K562 (cell line): ENCODE data around the gene ATCAY. TPM values are rescaled to one million over a fixed set of nuclear protein-coding genes. Genes with fewer than 3 reads are reported as not detected.
A peak's percentile ranks its signal among the peaks of the same experiment; 100 is the strongest.

Experiments
- ATF7 ChIP-seq: fragments of 450-650 bp; IDR thresholded peaks from 2 replicates; pipeline ENCODE4 v1.7.1; 2014; ENCODE audit warnings: mild to moderate bottlenecking, moderate library complexity
- CGGBP1 ChIP-seq: fragments of 250-450 bp; sonication (Bioruptor Pico); IDR thresholded peaks from 2 replicates; pipeline ENCODE4 v1.9.0; 2021; ENCODE audit warnings: mild to moderate bottlenecking
- E2F3 ChIP-seq: fragments of 250-450 bp; sonication (Bioruptor Pico); IDR thresholded peaks from 2 replicates; pipeline ENCODE4 v1.4.0; 2020; ENCODE audit warnings: mild to moderate bottlenecking
- FOXK1 ChIP-seq: sonication (generic); formaldehyde crosslinking; IDR thresholded peaks from 2 replicates; pipeline ENCODE4 v1.8.0; 2022; ENCODE audit warnings: missing genetic modification reagents, mild to moderate bottlenecking, borderline replicate concordance
- FOXP1 ChIP-seq: sonication (generic); formaldehyde crosslinking; IDR thresholded peaks from 2 replicates; pipeline ENCODE4 v1.8.0; 2022; ENCODE audit warnings: mild to moderate bottlenecking, missing genetic modification reagents
- JUND ChIP-seq, 2 experiments: IDR thresholded peaks; 2 replicates in 1 of 2; 3 replicates in 1 of 2; pipeline ENCODE4 v1.6.1; 2011; ENCODE audit warnings: borderline replicate concordance in 2 of 2, low read depth in 2 of 2, low read length in 2 of 2, improper control_type of control experiment in 1 of 2, missing biosample characterization in 1 of 2, missing genetic modification characterization in 1 of 2, missing genetic modification reagents in 1 of 2
- LARP7 ChIP-seq: fragments of 450-650 bp; IDR thresholded peaks from 2 replicates; pipeline ENCODE4 v1.6.1; 2016
- NFE2L1 ChIP-seq: fragments of 450-650 bp; IDR thresholded peaks from 2 replicates; pipeline ENCODE4 v1.6.1; 2016; ENCODE audit warnings: missing genetic modification characterization, low read depth, mild to moderate bottlenecking, missing compliant biosample characterization, moderate library complexity, borderline replicate concordance
- RBM39 ChIP-seq: fragments of 200-400 bp; formaldehyde crosslinking; optimal IDR thresholded peaks from 2 replicates; pipeline ENCODE3; 2018; ENCODE audit warnings: low read depth, low read length
- SNIP1 ChIP-seq: fragments of 450-650 bp; IDR thresholded peaks from 2 replicates; pipeline ENCODE4 v1.7.1; 2017; ENCODE audit warnings: low read depth, mild to moderate bottlenecking
- SNRNP70 ChIP-seq: fragments of 200-400 bp; formaldehyde crosslinking; optimal IDR thresholded peaks from 2 replicates; pipeline ENCODE3; 2017; ENCODE audit warnings: low read depth, low read length
- STAT5A ChIP-seq: IDR thresholded peaks from 2 replicates; pipeline ENCODE4 v1.6.1; 2012; ENCODE audit warnings: low read length, inconsistent platforms, borderline replicate concordance
- USF2 ChIP-seq: sonication (generic); formaldehyde crosslinking; IDR thresholded peaks from 2 replicates; pipeline ENCODE4 v1.5.0; 2020; ENCODE audit warnings: missing genetic modification reagents
- VEZF1 ChIP-seq: fragments of 200-800 bp; sonication (Bioruptor generic); IDR thresholded peaks from 2 replicates; pipeline ENCODE4 v1.6.1; 2017; ENCODE audit warnings: missing genetic modification characterization, missing compliant biosample characterization
- ZBTB43 ChIP-seq: sonication (generic); formaldehyde crosslinking; IDR thresholded peaks from 2 replicates; pipeline ENCODE4 v1.8.0; 2023; ENCODE audit warnings: mild to moderate bottlenecking, missing genetic modification reagents
- ZC3H4 ChIP-seq: sonication (generic); formaldehyde crosslinking; IDR thresholded peaks from 2 replicates; pipeline ENCODE4 v1.9.0; 2021; ENCODE audit warnings: missing genetic modification reagents, borderline replicate concordance
- ZNF174 ChIP-seq: fragments of 250-450 bp; sonication (Bioruptor Pico); IDR thresholded peaks from 2 replicates; pipeline ENCODE4 v1.4.0; 2020; ENCODE audit warnings: mild to moderate bottlenecking
- ZNF408 ChIP-seq: fragments of 250-450 bp; sonication (Bioruptor Pico); IDR thresholded peaks from 2 replicates; pipeline ENCODE4 v1.4.0; 2020; ENCODE audit warnings: low read depth, mild to moderate bottlenecking, moderate library complexity
- polyA plus RNA-seq, 8 experiments: library from polyadenylated mRNA; depleted of rRNA in 4 of 8; stranded (reverse) in 5 of 8; unstranded in 3 of 8; fragments of >200 nt; fragmentation: Nextera tagmentation in 2 of 8; fragmentation: Illumina TruSeq in 1 of 8; extraction: Ambion mirVana in 2 of 8; extraction: Trizol in 1 of 8; gene quantifications; 2 replicates each; pipeline versions ENCODE4 v1.2.1 to v1.2.3, GENCODE V29; 2011 to 2014; ENCODE audit warnings: inconsistent platforms in 1 of 8, missing spikeins in 1 of 8
- total RNA-seq, 7 experiments: library from RNA; depleted of rRNA in 6 of 7; stranded (reverse); fragments of >200 nt in 6 of 7; fragmentation: Illumina TruSeq in 2 of 7; extraction: Trizol in 2 of 7; gene quantifications; 2 replicates each; pipeline versions ENCODE4 v1.2.1 to v1.2.3, GENCODE V29; 2011 to 2021; ENCODE audit warnings: low replicate concordance in 1 of 7

ATCAY gene
- total and polyA plus RNA-seq, 9 of the 15 experiments (the other 6 are each of a cell fraction or from before 2014, with no cell fraction given) = not detected

- TF ChIP-seq ZC3H4 (CRISPR knock-in tag) = no peak
- TF ChIP-seq ZNF408 (CRISPR knock-in tag) = no peak
- peak; percentile 94 for TF ChIP-seq JUND (IDR thresholded peaks at IDR 0.05; ENCODE audit: borderline replicate concordance, low read depth, low read length)
- TF ChIP-seq JUND (tag; IDR thresholded peaks at IDR 0.05; ENCODE audit: borderline replicate concordance, low read depth, low read length) = peak; percentile 92; the same call in 2 of the 3 replicates
- no peak for TF ChIP-seq USF2 (CRISPR knock-in tag)
- TF ChIP-seq ZNF174 (CRISPR knock-in tag) = no peak
- no peak for TF ChIP-seq SNIP1
- TF ChIP-seq ZBTB43 (CRISPR knock-in tag) = no peak
- peak; percentile 95 for TF ChIP-seq ATF7
- TF ChIP-seq CGGBP1 (CRISPR knock-in tag) = no peak
- peak; percentile 52 for TF ChIP-seq VEZF1 (CRISPR knock-in tag)
- TF ChIP-seq FOXK1 = peak; percentile 55; the same call in 1 of the 2 replicates
- TF ChIP-seq RBM39 = no peak
- no peak for TF ChIP-seq SNRNP70
- no peak for TF ChIP-seq FOXP1
- no peak for TF ChIP-seq NFE2L1
- no peak for TF ChIP-seq STAT5A
- TF ChIP-seq E2F3 (CRISPR knock-in tag) = no peak
- TF ChIP-seq LARP7 = no peak
Observed at GRCh38 chr19:3968556-3969434, 88.3 kb downstream of the ATCAY start (continued).
